Aorta (tissue), 5 donors: ENCODE data around the gene RAP1GAP. TPM values are rescaled to one million over a fixed set of nuclear protein-coding genes. Genes with fewer than 3 reads are reported as not detected.
A peak's percentile ranks its signal among the peaks of the same experiment; 100 is the strongest.

Experiments used
- ATAC-seq: fragments of 200-7000 bp; cut with Tn5 transposase; one replicate; pipeline ENCODE4 v1.9.1; 2022; ENCODE audit warnings: moderate library complexity; ENCODE audit not compliant: low FRiP score
- DNase-seq, 2 donors: peaks; one replicate each; pipeline ENCODE4 v3.0.0-alpha.2; 2020
- H3K27ac ChIP-seq, 2 donors: one replicate each; pipeline ENCODE4 v1.5.1; 2013; ENCODE audit warnings: low read length in 2 of 2, mild to moderate bottlenecking in 2 of 2, moderate library complexity in 2 of 2, control low read depth in 1 of 2, inconsistent platforms in 1 of 2, low read depth in 1 of 2
- H3K27me3 ChIP-seq, 2 donors: one replicate each; pipeline ENCODE4 v1.6.1; 2013; ENCODE audit warnings: control low read depth in 1 of 2, low read length in 1 of 2, mild to moderate bottlenecking in 1 of 2, moderate library complexity in 1 of 2; ENCODE audit not compliant: insufficient read depth in 2 of 2, control insufficient read depth in 1 of 2
- H3K36me3 ChIP-seq, 2 donors: one replicate each; pipeline ENCODE4 v1.6.1; 2013; ENCODE audit warnings: control low read depth in 1 of 2, low read length in 1 of 2, mild to moderate bottlenecking in 1 of 2; ENCODE audit not compliant: insufficient read depth in 2 of 2, control insufficient read depth in 1 of 2
- H3K4me1 ChIP-seq, 2 donors: one replicate each; pipeline ENCODE4 v1.6.1; 2013; ENCODE audit warnings: low read length in 2 of 2, control low read depth in 1 of 2, mild to moderate bottlenecking in 1 of 2, moderate library complexity in 1 of 2; ENCODE audit not compliant: insufficient read depth in 2 of 2, control insufficient read depth in 1 of 2
- H3K4me3 ChIP-seq, 2 donors: one replicate each; pipeline ENCODE4 v1.5.1; 2013; ENCODE audit warnings: low read length in 2 of 2, control low read depth in 1 of 2, mild to moderate bottlenecking in 1 of 2
- H3K9me3 ChIP-seq: one replicate; pipeline ENCODE4 v1.6.1; 2013; ENCODE audit warnings: mild to moderate bottlenecking, low read length; ENCODE audit not compliant: control insufficient read depth
- WGBS, 2 donors: extraction: QIAGEN DNeasy Blood & Tissue Kit; methylation state at CpG; one replicate each; pipeline ENCODE4 v1.1.7; 2013; 5-methylcytosine and 5-hydroxymethylcytosine counted together
- intact Hi-C, 2 donors: fragments of 100-400 bp; cut with DNase I; formaldehyde crosslinking; loops; one replicate each; pipeline versions ENCODE4 v1.14.2 to v1.15.0; 2022
- polyA plus RNA-seq, 2 donors: library from polyadenylated mRNA; stranded (reverse); fragments of 200-250 nt; gene quantifications; one replicate each; pipeline ENCODE4 v1.2.3, GENCODE V29; 2013
- total RNA-seq, 2 donors: library from RNA; stranded (reverse); fragmentation: NEBNext Ultra II Directional; extraction: Animal tissue kit (Norgen Biotek cat#: 25700); gene quantifications; one replicate each; pipeline ENCODE4 v1.2.1, GENCODE V29; 2021
- donor health status: healthy with polysubstance abuse.
- donor health status: Bipolar disorder and iron deficiency.
- donor health status: DM: no; HTN: no; CAD: no.
- donor health status: DM: no; HTN: no; CAD: no.
- donor health status: DM: yes; HTN: yes; CAD: no.

Gene RAP1GAP
- total and polyA plus RNA-seq, 4 donors = 0.33 to 4.9 (median 0.71) TPM

DNA sequence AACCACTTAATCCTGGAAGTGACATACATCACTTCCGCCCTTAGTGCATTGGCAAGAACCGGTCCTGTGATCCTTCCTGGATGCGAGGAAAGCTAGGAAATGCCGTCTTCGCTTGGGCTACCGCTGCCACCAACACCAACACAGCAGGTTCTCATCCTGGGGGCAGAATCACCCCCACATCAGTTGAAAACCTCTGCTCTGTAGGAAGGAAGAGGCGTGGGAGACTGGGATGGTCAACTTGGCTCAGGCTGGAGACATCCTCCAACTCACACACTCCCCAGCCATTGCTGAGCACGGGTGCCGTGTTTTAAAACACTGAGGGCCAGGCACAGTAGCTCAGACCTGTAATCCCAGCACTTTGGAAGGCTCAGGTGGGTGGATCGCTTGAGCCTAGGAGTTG, 85.1 kb downstream of the RAP1GAP start:
- no peaks in the 10 kb centered on the region for H3K4me1 ChIP-seq
- intact Hi-C loops = no loop called here
- no peaks in the 10 kb centered on the region for H3K27me3 ChIP-seq
- DNase-seq (no peak), ATAC-seq (no peak)
- H3K9me3 ChIP-seq = peaks cover 1% of the 10 kb centered on the region
- no peak overlapping the region for H3K4me3 ChIP-seq
- H3K27ac ChIP-seq = no peak overlapping the region
- 71 to 84% methylated on average over 10 of the region's 10 CpGs for whole genome bisulfite sequencing, 2 donors
- H3K36me3 ChIP-seq = no peaks in the 10 kb centered on the region

DNA sequence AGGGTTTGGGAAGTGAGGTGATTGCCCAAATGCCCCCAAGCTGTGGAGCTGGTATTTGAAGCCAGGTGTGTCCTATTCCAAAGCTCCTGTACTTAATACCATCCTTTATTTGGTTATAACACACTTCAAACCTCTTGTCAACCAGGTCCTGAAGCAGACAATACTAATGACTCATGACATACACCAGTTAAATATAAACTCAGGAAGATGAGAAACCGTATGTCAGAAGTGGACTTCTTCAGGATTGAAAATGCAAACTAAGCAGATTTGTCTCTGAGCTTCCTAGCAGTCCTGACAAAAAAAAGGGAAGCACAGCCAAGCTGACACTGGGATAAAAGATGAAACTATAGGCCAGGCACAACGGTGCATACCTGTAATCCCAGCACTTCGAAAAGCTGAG, 89.4 kb downstream of the RAP1GAP start:
- no peaks in the 10 kb centered on the region for H3K4me1 ChIP-seq
- DNase-seq (no peak), ATAC-seq (no peak)
- peaks cover 1% of the 10 kb centered on the region for H3K9me3 ChIP-seq
- no peaks in the 10 kb centered on the region for H3K36me3 ChIP-seq
- no peak overlapping the region for H3K27ac ChIP-seq
- no peak overlapping the region for H3K4me3 ChIP-seq
- H3K27me3 ChIP-seq = no peaks in the 10 kb centered on the region
- intact Hi-C loops = no loop called here
- 72 to 84% methylated on average over 3 of the region's 3 CpGs for WGBS, 2 donors

- intact Hi-C loops = no loop called here
- no peaks in the 10 kb centered on the region for H3K36me3 ChIP-seq
- WGBS, 2 donors = 85 to 86% methylated on average over 9 of the region's 9 CpGs
- DNase-seq = no peak
- ATAC-seq = no peak
- no peaks in the 10 kb centered on the region for H3K4me1 ChIP-seq
- H3K27ac ChIP-seq = no peak overlapping the region
- H3K9me3 ChIP-seq = peaks cover under 1% of the 10 kb centered on the region
- H3K4me3 ChIP-seq = no peak overlapping the region
- no peaks in the 10 kb centered on the region for H3K27me3 ChIP-seq
These were observed 91.2 kb downstream of the RAP1GAP start for GRCh38 chr1:21577933-21578332.

DNA sequence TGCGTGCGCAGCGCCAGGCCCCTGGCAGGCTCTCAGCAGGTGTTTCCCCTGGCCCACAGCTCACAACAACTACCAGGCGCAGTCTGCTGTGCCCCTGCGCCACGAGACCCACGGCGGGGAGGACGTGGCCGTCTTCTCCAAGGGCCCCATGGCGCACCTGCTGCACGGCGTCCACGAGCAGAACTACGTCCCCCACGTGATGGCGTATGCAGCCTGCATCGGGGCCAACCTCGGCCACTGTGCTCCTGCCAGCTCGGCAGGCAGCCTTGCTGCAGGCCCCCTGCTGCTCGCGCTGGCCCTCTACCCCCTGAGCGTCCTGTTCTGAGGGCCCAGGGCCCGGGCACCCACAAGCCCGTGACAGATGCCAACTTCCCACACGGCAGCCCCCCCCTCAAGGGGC, 91.8 kb downstream of the RAP1GAP start:
- no peaks in the 10 kb centered on the region for H3K27me3 ChIP-seq
- H3K9me3 ChIP-seq = no peaks in the 10 kb centered on the region
- DNase-seq = no peak
- no peaks in the 10 kb centered on the region for H3K4me1 ChIP-seq
- H3K27ac ChIP-seq = no peak overlapping the region
- no peak for ATAC-seq
- no peaks in the 10 kb centered on the region for H3K36me3 ChIP-seq
- no peak overlapping the region for H3K4me3 ChIP-seq
- 90 to 95% methylated on average over 26 of the region's 26 CpGs for WGBS, 2 donors
- intact Hi-C loops = no loop called here

DNA sequence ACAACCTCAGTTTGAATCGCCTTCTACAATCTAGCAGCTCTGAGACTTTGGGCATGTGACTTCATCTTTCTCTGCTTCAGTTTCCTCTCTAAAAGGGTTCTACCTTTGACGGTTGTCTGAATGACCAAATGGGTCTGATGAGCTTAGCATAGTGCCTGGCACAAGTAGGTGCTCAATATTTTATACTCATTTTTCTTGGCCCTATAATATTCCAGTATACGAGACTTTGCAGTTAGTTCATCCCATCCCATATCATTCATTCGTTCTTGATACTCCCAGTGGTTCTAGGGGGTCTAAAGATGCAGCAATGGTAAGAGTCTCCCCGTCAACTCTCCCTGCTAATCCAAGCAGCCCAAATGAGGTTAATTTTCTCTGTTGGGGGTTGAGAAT, 92.4 kb downstream of the RAP1GAP start:
- DNase-seq (no peak), ATAC-seq (no peak)
- Histone ChIP-seq H3K27me3 (no peaks in the 10 kb centered on the region), H3K4me3 (no peak overlapping the region), H3K9me3 (no peaks in the 10 kb centered on the region), H3K36me3 (no peaks in the 10 kb centered on the region), H3K27ac (no peak overlapping the region), H3K4me1 (no peaks in the 10 kb centered on the region)
- 95% methylated on average over 5 of the region's 5 CpGs for WGBS, 2 donors
- intact Hi-C loops = no loop called here

GRCh38 chr1:21576031-21576797, 92.9 kb downstream of the RAP1GAP start:
- no peaks in the 10 kb centered on the region for H3K36me3 ChIP-seq
- H3K4me1 ChIP-seq = no peaks in the 10 kb centered on the region
- ATAC-seq (no peak), DNase-seq (no peak)
- intact Hi-C loops = no loop called here
- no peak overlapping the region for H3K27ac ChIP-seq
- no peak overlapping the region for H3K4me3 ChIP-seq
- no peaks in the 10 kb centered on the region for H3K27me3 ChIP-seq
- no peaks in the 10 kb centered on the region for H3K9me3 ChIP-seq
- 88 to 97% methylated on average over 7 of the region's 7 CpGs for WGBS, 2 donors

DNA sequence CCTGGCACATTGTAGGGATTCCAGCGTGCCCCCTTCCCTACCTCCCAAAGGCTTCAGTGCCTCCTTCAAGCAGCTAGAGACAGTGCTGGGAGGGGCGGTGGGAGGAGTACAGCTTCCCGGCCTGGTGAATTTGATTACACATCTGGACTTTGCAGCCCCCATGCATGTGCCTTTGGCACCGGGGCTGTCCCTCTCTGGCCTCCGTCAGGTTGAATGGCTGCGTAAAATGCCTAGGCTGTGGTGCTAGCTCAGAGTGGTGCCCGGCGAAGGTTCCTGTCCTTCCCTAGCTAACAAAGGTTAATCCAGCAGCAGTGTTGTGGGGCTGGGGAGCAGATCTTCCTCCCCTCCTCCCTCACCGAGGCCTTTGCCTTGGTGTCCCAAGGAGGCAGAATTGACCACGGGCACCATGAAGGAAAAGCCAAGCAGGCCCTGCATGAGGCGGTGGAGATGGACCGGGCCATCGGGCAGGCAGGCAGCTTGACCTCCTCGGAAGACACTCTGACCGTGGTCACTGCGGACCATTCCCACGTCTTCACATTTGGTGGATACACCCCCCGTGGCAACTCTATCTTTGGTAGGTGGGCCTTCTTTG, 93.7 kb downstream of the RAP1GAP start:
- intact Hi-C loops = no loop called here
- WGBS, 2 donors = 95 to 97% methylated on average over 18 of the region's 18 CpGs
- ATAC-seq (no peak), DNase-seq (no peak)
- Histone ChIP-seq H3K27ac (no peak overlapping the region), H3K36me3 (no peaks in the 10 kb centered on the region), H3K9me3 (no peaks in the 10 kb centered on the region), H3K4me1 (no peaks in the 10 kb centered on the region), H3K4me3 (no peak overlapping the region), H3K27me3 (no peaks in the 10 kb centered on the region)

DNA sequence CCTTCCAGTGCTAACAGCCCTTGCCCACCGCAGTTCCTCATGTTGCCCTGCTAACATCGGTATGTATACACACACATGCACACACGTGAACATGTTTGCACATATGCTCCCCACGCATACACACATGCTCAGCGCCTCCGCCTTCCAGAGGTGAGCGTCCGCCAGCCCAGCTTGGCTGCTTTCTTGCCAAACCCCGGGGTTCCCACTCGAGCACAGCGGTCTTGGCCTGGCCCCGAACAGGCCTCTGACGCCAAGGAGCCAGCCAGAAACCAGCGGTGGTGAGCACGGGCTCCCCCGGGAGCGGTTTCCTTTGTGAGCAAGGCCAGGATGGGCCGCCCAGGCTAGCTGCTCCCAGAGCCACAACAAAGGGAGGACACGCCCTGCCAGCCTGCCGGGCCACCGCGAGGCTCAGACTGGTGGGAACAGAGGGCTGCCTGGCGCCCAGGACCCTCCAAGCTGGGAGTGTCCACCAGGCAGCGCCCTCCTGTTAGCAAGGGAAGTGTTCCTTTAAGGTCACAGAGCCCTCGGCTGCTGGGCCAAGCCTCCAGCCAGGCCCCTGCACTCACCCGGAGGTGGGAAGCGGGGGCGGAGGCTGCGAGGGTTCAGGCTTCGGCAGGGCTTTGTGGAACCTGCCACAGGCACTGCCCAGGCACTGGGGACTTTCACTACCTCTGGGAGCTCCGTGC, 94.5 kb downstream of the RAP1GAP start:
- ATAC-seq (peak; percentile 70), DNase-seq (peak; percentile 62 to 83)
- Histone ChIP-seq H3K4me1 (no peaks in the 10 kb centered on the region), H3K9me3 (no peaks in the 10 kb centered on the region), H3K36me3 (no peaks in the 10 kb centered on the region), H3K27me3 (no peaks in the 10 kb centered on the region), H3K27ac (no peak overlapping the region), H3K4me3 (no peak overlapping the region)
- intact Hi-C loops = loop anchor here in 1 of 2 donors (5.0 kb wide), 1 partner anchor 62 kb away; no protein-coding TSS in a partner anchor
- WGBS, 2 donors = 8 to 9% methylated on average over 31 of the region's 31 CpGs
